ENCODE results near the gene CLIC1. TPM values are rescaled to one million over a fixed set of nuclear protein-coding genes. Genes with fewer than 3 reads are reported as not detected.
A peak's percentile ranks its signal among the peaks of the same experiment; 100 is the strongest.

Gene CLIC1
- total and polyA plus RNA-seq, 10 of the 15 experiments (the other 5 are each of a cell fraction or from before 2014, with no cell fraction given), result 446 to 1,266 (median 636) TPM

DNA sequence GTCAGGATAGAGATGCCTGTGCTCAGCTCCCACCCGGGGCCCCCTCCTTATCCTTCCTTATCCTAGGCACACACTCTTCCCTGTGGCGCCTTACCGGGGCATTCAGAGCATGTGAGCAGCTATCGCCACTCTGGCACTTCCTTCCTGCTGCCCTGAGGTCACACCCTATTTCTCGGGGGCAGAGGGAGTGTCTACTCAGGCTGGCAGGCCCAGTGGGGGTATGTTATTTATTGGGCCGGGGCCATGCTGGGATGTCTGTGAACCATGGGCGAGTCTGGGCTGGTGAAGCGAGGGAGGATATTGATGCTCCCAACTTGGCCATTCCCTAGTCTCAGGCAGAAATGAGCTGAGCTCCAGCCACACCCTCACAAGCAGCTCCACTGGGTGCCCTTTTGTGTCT, 25.1 kb downstream of the CLIC1 start:
- FAIRE-seq (no peak), ATAC-seq (peak; percentile 37; the same call in 2 of the 3 replicates), DNase-seq (ENCODE audit: low read depth, low spot score) (no peak)
- Histone ChIP-seq H3K4me1 (ENCODE audit: control insufficient read depth, insufficient read depth, low read length) (no peaks in the 10 kb centered on the region), H3K9ac (ENCODE audit: control insufficient read depth, insufficient read depth, low read length) (no peak overlapping the region), H3K4me3 (no peak overlapping the region), H2AFZ (ENCODE audit: control insufficient read depth, low read depth, low read length) (no peak overlapping the region), H4K20me1 (ENCODE audit: control insufficient read depth, insufficient read depth) (no peaks in the 10 kb centered on the region), H3K27me3 (replicated peaks in 1 of 2; ENCODE audit: control insufficient read depth in 2 of 2, insufficient read depth in 2 of 2, low read length in 1 of 2) (peaks cover 0 to 2% of the 10 kb centered on the region in 2 experiments; a peak in 3 of 4 replicates), H3K27ac (ENCODE audit: control insufficient read depth, insufficient read depth) (no peak overlapping the region), H3K4me2 (ENCODE audit: control insufficient read depth, insufficient read depth) (no peak overlapping the region), H3K36me3 (ENCODE audit: control insufficient read depth in 2 of 2, insufficient read depth in 2 of 2, low read length in 1 of 2) (no peaks in the 10 kb centered on the region), H3K9me3 (replicated peaks; ENCODE audit: control insufficient read depth, insufficient read depth, low read length) (no peaks in the 10 kb centered on the region), H3K79me2 (ENCODE audit: control insufficient read depth, insufficient read depth, low read length) (no peaks in the 10 kb centered on the region)
- 27% methylated on average over 8 of the region's 8 CpGs for WGBS (ENCODE audit: insufficient coverage, insufficient replicate concordance, low lambda C conversion rate, missing lambda C conversion rate)
- RAD21 ChIA-PET (ENCODE audit: unreplicated experiment), result interaction anchor here (0.7 kb wide), 1 partner anchor 119 kb away, joined by 3 read pairs; no protein-coding TSS in a partner anchor
- POLR2A ChIA-PET, result no interaction called here
- BruUV-seq (replicated peaks), result no TSS peak
- SMC1A ChIA-PET (ENCODE audit: uncharacterized antibody, unreplicated experiment), result no interaction called here
- CTCF ChIA-PET, result interaction anchor here (0.5 to 2.9 kb wide), 3 partner anchors 27 to 58 kb away, joined by 3 to 14 read pairs (median 3); no protein-coding TSS in a partner anchor
- intact Hi-C loops (cut with micrococcal nuclease; ENCODE audit: unreplicated experiment) (no loop called here), in situ Hi-C loops (cut with MboI) (no loop called here)
- TF ChIP-seq ESRRA (IDR thresholded peaks at IDR 0.05; ENCODE audit: low read length), result no peak
- no peak for TF ChIP-seq SP1 (IDR thresholded peaks at IDR 0.05; ENCODE audit: low read depth, low read length)
- TF ChIP-seq HDGF (IDR thresholded peaks at IDR 0.05), result no peak
- TF ChIP-seq, protein P1, sequence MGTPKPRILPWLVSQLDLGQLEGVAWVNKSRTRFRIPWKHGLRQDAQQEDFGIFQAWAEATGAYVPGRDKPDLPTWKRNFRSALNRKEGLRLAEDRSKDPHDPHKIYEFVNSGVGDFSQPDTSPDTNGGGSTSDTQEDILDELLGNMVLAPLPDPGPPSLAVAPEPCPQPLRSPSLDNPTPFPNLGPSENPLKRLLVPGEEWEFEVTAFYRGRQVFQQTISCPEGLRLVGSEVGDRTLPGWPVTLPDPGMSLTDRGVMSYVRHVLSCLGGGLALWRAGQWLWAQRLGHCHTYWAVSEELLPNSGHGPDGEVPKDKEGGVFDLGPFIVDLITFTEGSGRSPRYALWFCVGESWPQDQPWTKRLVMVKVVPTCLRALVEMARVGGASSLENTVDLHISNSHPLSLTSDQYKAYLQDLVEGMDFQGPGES (IDR thresholded peaks at IDR 0.05), result no peak
- no peak for TF ChIP-seq HCFC1 (IDR thresholded peaks at IDR 0.05; ENCODE audit: low read length)
- no peak for TF ChIP-seq SIN3A (IDR thresholded peaks at IDR 0.05; ENCODE audit: low read depth, low read length)
- TF ChIP-seq ZNF217 (IDR thresholded peaks at IDR 0.05), result no peak
- TF ChIP-seq TAF1 (IDR thresholded peaks at IDR 0.05; ENCODE audit: borderline replicate concordance, low read depth, low read length), result no peak
- TF ChIP-seq KAT2A (conservative IDR thresholded peaks at IDR 0.05; ENCODE audit: control insufficient read depth, low read depth, low read length), result no peak
- no peak for TF ChIP-seq SIX5 (IDR thresholded peaks at IDR 0.05; ENCODE audit: low read depth, low read length, severe bottlenecking)
- no peak for TF ChIP-seq PKNOX1 (IDR thresholded peaks at IDR 0.05)
- no peak for TF ChIP-seq NFIC (IDR thresholded peaks at IDR 0.05; ENCODE audit: low read depth, low read length)
- TF ChIP-seq NFYA (IDR thresholded peaks at IDR 0.05; ENCODE audit: borderline replicate concordance, low read depth, low read length), result no peak
- TF ChIP-seq EGR1 (IDR thresholded peaks at IDR 0.05; ENCODE audit: borderline replicate concordance in 1 of 2, low read depth in 2 of 2, low read length in 2 of 2), result no peak
- no peak for TF ChIP-seq EZH2 (IDR thresholded peaks at IDR 0.05; ENCODE audit: borderline replicate concordance, control insufficient read depth, low read depth, low read length)
- TF ChIP-seq CHD1 (IDR thresholded peaks at IDR 0.05; ENCODE audit: low read depth, low read length), result no peak

Measured in GM12878 (cell line).